Measurements from ENCODE around the gene TCOF1.
"Not testable (repeated sequence)": the region's sequence is repeated elsewhere in the genome, so short reads cannot be mapped to it uniquely, and the experiment has no call there.

Gene TCOF1

DNA sequence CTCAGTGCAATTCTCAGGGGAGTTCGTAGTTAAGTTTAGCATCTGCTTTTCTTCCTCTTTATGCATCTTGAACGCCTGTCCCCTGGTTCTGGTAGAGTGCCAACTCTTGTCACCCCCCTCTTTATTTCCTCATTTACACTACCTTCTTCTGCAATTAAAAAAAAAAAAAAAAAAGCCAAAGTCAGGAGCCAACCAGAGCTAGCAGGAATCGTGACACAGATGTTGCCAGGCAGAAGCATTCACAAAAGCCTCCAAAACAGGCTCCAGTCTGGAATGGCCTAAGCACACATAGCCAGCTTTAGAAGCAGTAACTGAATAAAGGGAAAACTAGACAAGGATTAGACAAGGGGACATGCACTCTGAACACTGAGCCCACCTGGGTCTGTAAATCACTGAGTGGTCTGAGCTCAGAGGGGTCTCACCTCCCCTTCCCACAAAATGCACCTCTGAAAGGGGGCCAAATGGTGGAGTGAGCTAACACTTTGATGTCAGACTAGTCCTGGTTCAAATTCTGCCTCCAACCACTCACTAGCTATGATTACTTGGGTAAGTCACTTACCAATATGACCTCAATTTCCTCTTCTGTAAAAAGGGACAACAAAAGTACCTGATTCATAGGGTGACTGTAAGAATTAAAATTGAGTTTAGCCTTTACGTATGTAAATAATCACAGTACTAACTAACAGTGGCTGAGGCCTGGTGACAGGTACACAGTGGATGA lies 53.2 kb downstream of the TCOF1 start:
- H3K4me3 ChIP-seq (ENCODE audit: low read depth, low read length), result no peak overlapping the region
- DNase-seq (ENCODE audit: low read depth), result peak; percentile 68
- no peak for TF ChIP-seq CTCF (IDR thresholded peaks at IDR 0.05; ENCODE audit: low read depth, low read length, missing control alignments)
- in situ Hi-C loops (cut with HindIII; ENCODE audit: low sequenced_read_pairs), result no loop called here

DNA sequence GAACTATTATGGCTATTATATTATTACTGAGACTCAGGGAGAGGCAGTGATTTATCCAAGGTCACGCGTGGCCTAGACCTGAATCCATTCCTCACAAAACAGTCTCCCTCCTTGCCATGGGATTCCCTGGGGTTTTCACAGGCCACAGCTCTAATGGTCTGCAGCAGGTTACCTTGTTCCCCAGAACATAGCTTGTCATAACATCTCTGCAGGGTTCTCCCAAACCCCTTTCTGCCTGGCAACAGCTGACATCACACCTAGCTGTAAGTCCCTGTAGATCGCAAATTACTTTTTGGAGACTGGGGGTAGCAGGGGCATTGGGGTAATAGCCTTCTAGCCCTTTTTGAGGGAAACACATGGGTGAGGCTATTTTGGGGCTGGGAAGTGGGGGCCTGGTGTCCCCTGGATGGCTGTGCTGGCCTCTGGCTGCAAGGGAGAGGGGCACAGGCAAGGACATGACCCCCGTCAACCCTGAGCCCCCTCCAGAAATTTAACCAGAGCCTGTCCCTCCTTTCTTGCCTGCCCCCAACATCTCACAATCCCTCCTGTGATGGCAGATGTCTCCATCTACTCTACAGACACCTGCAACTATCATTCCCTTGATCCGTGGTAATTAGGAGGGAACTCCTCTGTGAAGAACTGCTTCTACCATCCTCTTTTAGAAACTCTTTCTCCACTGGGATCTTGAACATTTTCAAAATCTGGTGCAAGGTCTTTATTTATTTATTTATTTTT lies 53.9 kb downstream of the TCOF1 start:
- in situ Hi-C loops (cut with HindIII; ENCODE audit: low sequenced_read_pairs), result no loop called here
- H3K4me3 ChIP-seq (ENCODE audit: low read depth, low read length), result no peak overlapping the region

DNA sequence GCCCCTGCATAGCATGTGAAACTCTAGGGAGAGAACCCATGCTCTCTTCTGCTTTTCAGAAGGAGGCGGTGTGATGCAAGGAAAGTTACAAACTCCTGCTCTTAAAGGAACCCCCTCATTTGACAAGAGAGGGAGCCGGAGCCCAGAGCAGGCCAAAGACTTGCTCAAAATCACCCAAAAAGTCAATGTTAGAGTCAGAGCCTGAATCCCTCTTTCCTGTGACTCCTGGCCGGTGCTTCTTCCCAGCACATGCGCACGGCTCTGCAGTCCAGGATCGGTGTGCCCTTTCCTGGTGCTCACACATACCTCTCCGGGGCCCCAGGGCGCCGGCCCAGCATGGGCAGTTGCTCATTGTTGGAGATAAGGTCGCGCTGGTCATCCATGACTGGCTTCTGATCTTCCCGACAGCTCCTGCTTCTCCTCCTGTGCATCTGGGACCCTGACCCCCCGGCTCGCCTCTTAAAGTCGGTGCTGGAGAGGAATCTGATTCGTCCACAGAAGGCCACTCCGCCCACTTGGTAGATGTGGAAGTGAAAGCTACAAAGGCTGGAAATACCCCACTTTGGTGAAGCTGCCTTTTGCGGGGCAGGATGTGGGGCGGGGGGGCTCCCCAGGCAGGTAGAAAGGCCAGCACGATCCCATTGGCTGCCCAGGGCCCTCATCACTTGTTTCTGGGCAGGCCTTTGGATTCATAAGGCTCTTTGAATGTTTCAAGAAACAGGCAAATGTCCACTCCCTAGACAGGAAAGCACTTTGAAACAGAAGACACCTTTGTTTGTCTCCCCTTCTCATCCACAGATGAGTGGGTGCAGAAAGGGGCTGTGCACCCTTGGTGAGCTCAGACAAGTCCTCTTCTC lies 55.0 kb downstream of the TCOF1 start, which contains the start of gene CD74:
CD74 (minus strand) TSS at position 592 of the 857 bp plus-strand sequence; CDS start at position 431, 161 bp downstream.
- H3K4me3 ChIP-seq (ENCODE audit: low read depth, low read length), result no peak within 1 kb of the TSS
- in situ Hi-C loops (cut with HindIII; ENCODE audit: low sequenced_read_pairs), result no loop called here

More for the DNA sequence above, 53.9 kb downstream of the TCOF1 start:
- no peak for TF ChIP-seq CTCF (IDR thresholded peaks at IDR 0.05; ENCODE audit: low read depth, low read length, missing control alignments)
- no peak for DNase-seq (ENCODE audit: low read depth)

GRCh38 chr5:150413176-150413901 lies 55.8 kb downstream of the TCOF1 start:
- no peak for DNase-seq (ENCODE audit: low read depth)
- no peak for TF ChIP-seq CTCF (IDR thresholded peaks at IDR 0.05; ENCODE audit: low read depth, low read length, missing control alignments)
- in situ Hi-C loops (cut with HindIII; ENCODE audit: low sequenced_read_pairs), result no loop called here
- no peak overlapping the region for H3K4me3 ChIP-seq (ENCODE audit: low read depth, low read length)

More for the DNA sequence above, 55.0 kb downstream of the TCOF1 start, which contains the start of gene CD74:
- DNase-seq (ENCODE audit: low read depth), result peak; percentile 20
- TF ChIP-seq CTCF (IDR thresholded peaks at IDR 0.05; ENCODE audit: low read depth, low read length, missing control alignments), result no peak

- DNase-seq (ENCODE audit: low read depth); in situ Hi-C loops (cut with HindIII; ENCODE audit: low sequenced_read_pairs); H3K4me3 ChIP-seq (ENCODE audit: low read depth, low read length): not testable (repeated sequence)
Measured at GRCh38 chr5:150413902-150414790, 56.6 kb downstream of the TCOF1 start.
